ENCODE measurements around the gene PBX3.

PBX3 gene

DNA sequence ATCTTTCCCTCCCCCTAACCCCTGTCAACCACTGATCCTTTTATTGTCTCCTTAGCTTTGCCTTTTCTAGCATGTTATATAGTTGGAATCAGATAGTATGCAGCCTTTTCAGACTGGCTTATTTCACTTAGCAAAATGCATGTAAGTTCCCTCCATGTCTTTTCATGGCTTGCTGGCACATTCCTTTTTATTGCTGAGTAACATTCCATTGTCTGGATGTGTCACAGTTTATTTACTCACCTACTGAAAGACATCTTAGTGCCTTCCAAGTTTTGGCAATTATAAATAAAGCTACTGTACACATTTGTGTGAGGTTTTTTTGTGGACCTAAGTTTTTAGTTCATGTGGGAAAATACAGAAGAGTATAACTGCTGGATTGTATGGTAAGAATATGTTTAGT is 230.1 kb downstream of the PBX3 start:
- Mint-ChIP-seq H3K36me3 (ENCODE audit: low read depth) (peaks cover 4% of the 10 kb centered on the region), H3K9me3 (peaks cover 46% of the 10 kb centered on the region), H3K27ac (no peak overlapping the region), H3K4me3 (no peak overlapping the region), H3K4me1 (no peaks in the 10 kb centered on the region), H3K27me3 (ENCODE audit: low read depth) (peaks cover 2% of the 10 kb centered on the region)
- TF ChIP-seq, protein P1, sequence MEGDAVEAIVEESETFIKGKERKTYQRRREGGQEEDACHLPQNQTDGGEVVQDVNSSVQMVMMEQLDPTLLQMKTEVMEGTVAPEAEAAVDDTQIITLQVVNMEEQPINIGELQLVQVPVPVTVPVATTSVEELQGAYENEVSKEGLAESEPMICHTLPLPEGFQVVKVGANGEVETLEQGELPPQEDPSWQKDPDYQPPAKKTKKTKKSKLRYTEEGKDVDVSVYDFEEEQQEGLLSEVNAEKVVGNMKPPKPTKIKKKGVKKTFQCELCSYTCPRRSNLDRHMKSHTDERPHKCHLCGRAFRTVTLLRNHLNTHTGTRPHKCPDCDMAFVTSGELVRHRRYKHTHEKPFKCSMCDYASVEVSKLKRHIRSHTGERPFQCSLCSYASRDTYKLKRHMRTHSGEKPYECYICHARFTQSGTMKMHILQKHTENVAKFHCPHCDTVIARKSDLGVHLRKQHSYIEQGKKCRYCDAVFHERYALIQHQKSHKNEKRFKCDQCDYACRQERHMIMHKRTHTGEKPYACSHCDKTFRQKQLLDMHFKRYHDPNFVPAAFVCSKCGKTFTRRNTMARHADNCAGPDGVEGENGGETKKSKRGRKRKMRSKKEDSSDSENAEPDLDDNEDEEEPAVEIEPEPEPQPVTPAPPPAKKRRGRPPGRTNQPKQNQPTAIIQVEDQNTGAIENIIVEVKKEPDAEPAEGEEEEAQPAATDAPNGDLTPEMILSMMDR (IDR thresholded peaks at IDR 0.05; ENCODE audit: unreplicated experiment in 3 of 3): no peak

DNA sequence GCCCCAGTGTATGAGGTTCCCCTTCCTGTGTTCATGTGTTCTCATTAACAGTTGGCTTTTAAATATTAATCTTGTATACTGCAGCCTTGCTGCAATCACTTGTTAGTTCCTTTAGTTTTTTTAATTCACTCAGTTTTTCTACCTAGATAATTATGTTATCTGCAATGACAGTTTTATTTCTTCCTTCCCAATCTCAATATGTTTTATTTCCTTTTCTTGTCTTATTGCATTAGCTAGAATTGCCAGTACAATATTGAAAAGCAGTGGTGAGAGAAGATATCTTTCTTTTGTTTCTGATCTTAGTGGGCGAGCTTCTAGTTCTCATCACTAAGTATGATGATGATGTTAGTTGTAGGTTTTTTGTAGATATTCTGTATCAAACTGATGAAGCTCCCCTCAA is 232.2 kb downstream of the PBX3 start:
- no peaks in the 10 kb centered on the region for H3K4me1 Mint-ChIP-seq
- peaks cover 41% of the 10 kb centered on the region for H3K9me3 Mint-ChIP-seq
- H3K27me3 Mint-ChIP-seq (ENCODE audit: low read depth): peaks cover 14% of the 10 kb centered on the region
- H3K27ac Mint-ChIP-seq: no peak overlapping the region
- TF ChIP-seq, protein P1 (IDR thresholded peaks at IDR 0.05; ENCODE audit: unreplicated experiment in 3 of 3): no peak
- no peak overlapping the region for H3K4me3 Mint-ChIP-seq
- no peaks in the 10 kb centered on the region for H3K36me3 Mint-ChIP-seq (ENCODE audit: low read depth)

DNA sequence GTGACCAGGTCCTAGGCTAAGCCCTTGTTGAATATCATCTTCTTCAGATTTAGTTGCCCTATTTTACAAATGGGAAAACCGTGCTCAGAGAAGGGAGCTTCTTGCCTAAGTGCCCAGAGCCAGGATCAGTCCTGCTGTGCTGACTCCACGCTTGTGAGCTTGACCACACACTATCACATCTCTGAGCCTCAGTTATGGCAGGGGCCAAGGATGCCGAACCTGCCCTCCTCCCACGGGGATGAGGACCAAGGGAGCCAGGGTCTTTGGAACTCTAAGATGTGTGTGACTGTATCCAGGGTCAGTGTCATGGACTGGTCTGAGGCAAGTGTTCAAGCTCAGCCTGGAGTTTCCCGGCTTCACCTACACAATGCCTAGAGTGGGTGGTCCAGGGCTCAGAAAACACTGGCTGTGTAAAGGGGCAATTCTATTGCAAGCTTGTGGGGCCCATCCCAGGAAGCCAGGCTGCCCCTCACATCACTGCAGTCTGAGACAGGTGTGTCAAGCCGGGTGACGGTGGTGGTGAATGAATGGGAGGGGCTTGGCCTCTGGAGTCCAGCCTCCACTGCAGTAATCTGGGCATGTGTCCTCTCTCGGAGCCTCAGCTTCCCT is 235.7 kb downstream of the PBX3 start:
- Mint-ChIP-seq H3K4me3 (no peak overlapping the region), H3K4me1 (no peaks in the 10 kb centered on the region), H3K27ac (no peak overlapping the region), H3K36me3 (ENCODE audit: low read depth) (no peaks in the 10 kb centered on the region), H3K9me3 (peaks cover 30% of the 10 kb centered on the region), H3K27me3 (ENCODE audit: low read depth) (peaks cover 25% of the 10 kb centered on the region)
- TF ChIP-seq, protein P1 (IDR thresholded peaks at IDR 0.05; ENCODE audit: unreplicated experiment in 3 of 3): no peak

DNA sequence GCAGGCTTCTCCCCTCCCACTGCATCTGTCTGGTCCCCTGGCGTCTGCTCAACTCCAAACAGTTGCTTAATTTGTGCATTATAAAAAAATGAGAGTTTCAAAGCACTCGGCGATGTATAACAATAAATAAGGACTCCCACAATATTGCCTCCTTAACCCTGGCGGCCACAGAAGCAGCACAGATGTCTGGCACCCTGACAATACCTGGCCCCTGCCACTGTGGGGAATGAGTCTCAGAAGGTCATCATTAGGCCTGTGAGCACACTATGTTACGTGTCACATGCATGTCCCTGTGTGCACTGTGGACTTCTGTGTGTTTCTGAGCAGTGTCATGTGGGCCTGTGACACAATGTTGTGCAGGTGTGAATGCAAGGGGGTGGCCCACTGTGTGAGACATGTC is 236.5 kb downstream of the PBX3 start:
- Mint-ChIP-seq H3K4me3 (no peak overlapping the region), H3K36me3 (ENCODE audit: low read depth) (no peaks in the 10 kb centered on the region), H3K27ac (no peak overlapping the region), H3K9me3 (peaks cover 24% of the 10 kb centered on the region), H3K27me3 (ENCODE audit: low read depth) (peaks cover 28% of the 10 kb centered on the region), H3K4me1 (no peaks in the 10 kb centered on the region)
- TF ChIP-seq, protein P1 (IDR thresholded peaks at IDR 0.05; ENCODE audit: unreplicated experiment in 3 of 3): no peak

DNA sequence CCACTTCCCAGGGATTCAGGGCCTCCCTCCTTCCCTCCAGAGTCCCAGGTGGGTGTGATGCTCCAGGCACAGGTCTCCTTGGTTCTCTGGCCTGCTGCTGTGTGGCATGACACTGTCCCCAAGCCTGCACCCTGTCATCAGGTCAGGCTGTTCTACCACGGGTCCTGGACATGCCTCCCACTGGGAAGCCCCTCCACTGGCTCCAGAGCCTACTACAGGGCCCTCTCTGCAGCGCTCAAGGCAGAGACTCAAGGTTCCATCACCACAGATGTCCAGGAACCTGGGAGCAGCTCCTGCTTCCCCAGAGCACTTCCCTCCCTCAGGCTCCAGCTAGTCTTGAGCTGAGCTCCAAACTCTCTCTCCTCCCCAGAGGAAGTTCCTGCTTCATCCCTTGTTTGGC is 237.3 kb downstream of the PBX3 start:
- no peaks in the 10 kb centered on the region for H3K4me1 Mint-ChIP-seq
- TF ChIP-seq, protein P1 (IDR thresholded peaks at IDR 0.05; ENCODE audit: unreplicated experiment in 3 of 3): no peak
- no peak overlapping the region for H3K4me3 Mint-ChIP-seq
- H3K36me3 Mint-ChIP-seq (ENCODE audit: low read depth): no peaks in the 10 kb centered on the region
- H3K27me3 Mint-ChIP-seq (ENCODE audit: low read depth): peaks cover 28% of the 10 kb centered on the region
- H3K27ac Mint-ChIP-seq: no peak overlapping the region
- peaks cover 20% of the 10 kb centered on the region for H3K9me3 Mint-ChIP-seq

Data from nephron (organoid).